ENCODE data around the gene EIPR1.

GRCh38 chr2:3173031-3173430 is 204.6 kb downstream of the EIPR1 start:
- TF ChIP-seq EZH2 (IDR thresholded peaks at IDR 0.05; ENCODE audit: borderline replicate concordance, low read length) (no peak), CTCF (conservative IDR thresholded peaks at IDR 0.05 in 1 of 2, IDR thresholded peaks at IDR 0.05 in 1 of 2; ENCODE audit: extremely low read depth in 1 of 2, insufficient read depth in 1 of 2, low read depth in 1 of 2, low read length in 2 of 2) (no peak)

All from mammary epithelial cell (primary cell).